Astrocyte of the spinal cord (primary cell): ENCODE results near the gene KRTAP9-1.
"Not testable (repeated sequence)": the region's sequence is repeated elsewhere in the genome, so short reads cannot be mapped to it uniquely, and the experiment has no call there.

Experiments used
- DNase-seq: peaks from one replicate; pipeline ENCODE4 v3.0.0; 2011; ENCODE audit warnings: low read depth, low spot score
- H3K4me3 ChIP-seq: 2 replicates; pipeline ENCODE4 v1.5.1; 2011; ENCODE audit warnings: low read depth, mild to moderate bottlenecking, low read length, moderate library complexity
- in situ Hi-C: cut with HindIII; loops from 2 replicates; pipeline ENCODE4 v1.10.0; 2017; ENCODE audit warnings: low sequenced_read_pairs
- TF ChIP-seq, protein P1 (sequence below): IDR thresholded peaks from 2 replicates; pipeline ENCODE4 v1.5.1; 2012; ENCODE audit warnings: low read depth, mild to moderate bottlenecking, low read length, inconsistent platforms

Gene KRTAP9-1, protein sequence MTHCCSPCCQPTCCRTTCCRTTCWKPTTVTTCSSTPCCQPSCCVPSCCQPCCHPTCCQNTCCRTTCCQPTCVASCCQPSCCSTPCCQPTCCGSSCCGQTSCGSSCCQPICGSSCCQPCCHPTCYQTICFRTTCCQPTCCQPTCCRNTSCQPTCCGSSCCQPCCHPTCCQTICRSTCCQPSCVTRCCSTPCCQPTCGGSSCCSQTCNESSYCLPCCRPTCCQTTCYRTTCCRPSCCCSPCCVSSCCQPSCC

GRCh38 chr17:41189837-41190318 lies at the start of gene KRTAP9-1:
KRTAP9-1 (plus strand) TSS chr17:41189887; CDS start chr17:41189887, 0 bp downstream.
- DNase-seq, H3K4me3 ChIP-seq, in situ Hi-C loops: not testable (repeated sequence)

- TF ChIP-seq, protein P1, sequence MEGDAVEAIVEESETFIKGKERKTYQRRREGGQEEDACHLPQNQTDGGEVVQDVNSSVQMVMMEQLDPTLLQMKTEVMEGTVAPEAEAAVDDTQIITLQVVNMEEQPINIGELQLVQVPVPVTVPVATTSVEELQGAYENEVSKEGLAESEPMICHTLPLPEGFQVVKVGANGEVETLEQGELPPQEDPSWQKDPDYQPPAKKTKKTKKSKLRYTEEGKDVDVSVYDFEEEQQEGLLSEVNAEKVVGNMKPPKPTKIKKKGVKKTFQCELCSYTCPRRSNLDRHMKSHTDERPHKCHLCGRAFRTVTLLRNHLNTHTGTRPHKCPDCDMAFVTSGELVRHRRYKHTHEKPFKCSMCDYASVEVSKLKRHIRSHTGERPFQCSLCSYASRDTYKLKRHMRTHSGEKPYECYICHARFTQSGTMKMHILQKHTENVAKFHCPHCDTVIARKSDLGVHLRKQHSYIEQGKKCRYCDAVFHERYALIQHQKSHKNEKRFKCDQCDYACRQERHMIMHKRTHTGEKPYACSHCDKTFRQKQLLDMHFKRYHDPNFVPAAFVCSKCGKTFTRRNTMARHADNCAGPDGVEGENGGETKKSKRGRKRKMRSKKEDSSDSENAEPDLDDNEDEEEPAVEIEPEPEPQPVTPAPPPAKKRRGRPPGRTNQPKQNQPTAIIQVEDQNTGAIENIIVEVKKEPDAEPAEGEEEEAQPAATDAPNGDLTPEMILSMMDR = no peak
- in situ Hi-C loops = no loop called here
- DNase-seq = peak; percentile 70
- H3K4me3 ChIP-seq = no peak within 1 kb of the TSS
Measured at GRCh38 chr17:41140360-41141131, 49.1 kb upstream of the KRTAP9-1 start, which contains the start of gene KRTAP4-6. KRTAP4-6 (minus strand) TSS chr17:41140544; CDS start chr17:41140487, 57 bp downstream.

- TF ChIP-seq, protein P1 = no peak
- no peak for DNase-seq
- in situ Hi-C loops = no loop called here
- H3K4me3 ChIP-seq = no peak overlapping the region
Measured at GRCh38 chr17:41141361-41141760, 48.3 kb upstream of the KRTAP9-1 start.

DNA sequence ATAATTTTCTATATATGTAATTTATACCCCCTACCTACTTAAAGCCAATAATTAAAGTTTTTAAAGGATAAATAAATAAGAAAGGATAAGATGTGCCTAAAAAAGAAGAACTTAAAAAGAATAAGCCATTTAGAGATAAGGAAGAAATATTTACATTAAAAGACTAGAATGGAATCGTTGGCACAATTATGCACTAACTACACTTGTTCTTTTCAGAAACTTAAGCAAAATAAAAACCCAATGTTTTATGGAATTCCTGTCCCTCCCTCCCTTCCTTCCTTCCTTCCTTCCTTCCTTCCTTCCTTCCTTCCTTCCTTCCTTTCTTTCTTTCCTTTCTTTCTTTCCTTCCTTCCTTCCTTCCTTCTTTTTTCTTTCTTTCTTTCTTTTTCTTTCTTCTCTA lies 44.8 kb upstream of the KRTAP9-1 start:
- no peak overlapping the region for H3K4me3 ChIP-seq
- TF ChIP-seq, protein P1 = no peak
- in situ Hi-C loops = no loop called here
- DNase-seq = no peak

GRCh38 chr17:41145261-41145660 lies 44.4 kb upstream of the KRTAP9-1 start:
- DNase-seq = no peak
- in situ Hi-C loops = no loop called here
- no peak overlapping the region for H3K4me3 ChIP-seq
- TF ChIP-seq, protein P1 = no peak

GRCh38 chr17:41147531-41148204 lies 42.0 kb upstream of the KRTAP9-1 start:
- no peak for DNase-seq
- no peak overlapping the region for H3K4me3 ChIP-seq
- TF ChIP-seq, protein P1 = no peak
- in situ Hi-C loops = no loop called here

DNA sequence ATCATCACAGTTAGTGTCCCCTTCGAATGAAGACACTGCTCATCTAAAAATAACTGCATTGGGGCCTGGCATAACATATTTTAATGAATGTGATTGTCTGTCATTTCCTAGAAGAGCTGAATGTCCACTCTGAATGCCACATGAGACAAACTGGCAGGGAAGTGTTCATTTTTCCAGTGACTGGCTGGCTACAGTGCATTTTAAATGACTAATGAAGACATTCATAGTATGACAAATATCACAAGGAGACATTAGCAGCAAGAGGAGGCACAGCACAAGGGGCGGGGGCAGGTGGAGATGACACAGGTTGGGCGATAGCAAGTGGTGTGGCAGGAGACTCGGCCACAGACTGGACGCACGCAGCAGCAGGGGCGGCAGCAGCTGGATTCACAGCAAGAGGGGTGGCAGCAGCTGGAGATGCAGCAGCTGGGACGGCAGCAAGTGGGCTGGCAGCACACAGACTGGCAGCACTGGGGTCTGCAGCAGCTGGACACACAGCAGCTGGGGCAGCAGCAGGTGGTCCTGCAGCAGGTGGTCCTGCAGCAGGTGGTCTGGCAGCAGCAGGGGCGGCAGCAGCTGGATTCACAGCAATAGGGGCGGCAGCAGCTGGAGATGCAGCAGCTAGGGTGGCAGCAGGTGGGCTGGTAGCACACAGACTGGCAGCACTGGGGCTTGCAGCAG lies 40.6 kb upstream of the KRTAP9-1 start:
- in situ Hi-C loops, H3K4me3 ChIP-seq, DNase-seq: not testable (repeated sequence)
